ENCODE measurements around the gene ZNF619. TPM values are rescaled to one million over a fixed set of nuclear protein-coding genes. Genes with fewer than 3 reads are reported as not detected.

The ZNF619 gene
- total RNA-seq, 1 experiment from 2014 or later: 2.2 TPM

DNA sequence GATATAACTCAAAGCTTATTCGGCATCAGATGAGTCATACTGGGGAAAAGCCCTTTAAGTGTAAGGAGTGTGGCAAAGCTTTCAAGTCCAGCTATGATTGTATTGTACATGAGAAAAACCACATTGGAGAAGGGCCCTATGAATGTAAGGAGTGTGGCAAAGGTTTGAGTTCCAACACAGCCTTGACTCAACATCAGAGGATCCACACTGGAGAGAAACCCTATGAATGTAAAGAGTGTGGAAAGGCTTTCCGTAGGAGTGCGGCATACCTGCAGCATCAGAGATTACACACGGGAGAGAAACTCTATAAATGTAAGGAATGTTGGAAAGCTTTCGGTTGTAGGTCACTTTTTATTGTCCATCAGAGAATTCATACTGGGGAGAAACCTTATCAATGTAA is 55.3 kb downstream of the ZNF619 start:
- H3K4me3 ChIP-seq (ENCODE audit: insufficient read depth, low read depth, low read length): no peak overlapping the region
- peaks cover 21% of the 10 kb centered on the region for H3K36me3 ChIP-seq (replicated peaks; ENCODE audit: control insufficient read depth, insufficient read depth, low read length)
- H3K27me3 ChIP-seq (ENCODE audit: control insufficient read depth, insufficient read depth, low read length): no peaks in the 10 kb centered on the region
- DNase-seq: no peak

DNA sequence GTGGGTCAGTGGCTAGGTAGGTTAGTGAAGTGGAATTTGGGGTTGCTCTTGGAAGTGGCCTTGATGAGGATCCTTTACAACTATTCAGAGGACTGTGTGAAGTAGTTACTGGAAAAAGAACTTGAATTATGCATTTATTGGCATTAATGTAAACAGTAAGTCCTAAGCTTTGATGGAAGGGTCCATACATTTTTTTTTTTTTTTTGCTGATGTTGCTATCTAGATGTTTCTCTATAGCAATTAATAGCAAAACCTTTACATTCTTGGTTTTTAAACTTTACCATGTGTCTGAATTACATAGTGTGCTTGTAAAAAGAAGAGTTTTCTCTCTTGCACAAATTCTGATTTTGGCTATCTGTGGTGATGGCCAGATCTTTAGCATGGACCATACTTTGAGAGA is 57.4 kb downstream of the ZNF619 start:
- Histone ChIP-seq H3K4me3 (ENCODE audit: insufficient read depth, low read depth, low read length) (no peak overlapping the region), H3K27me3 (ENCODE audit: control insufficient read depth, insufficient read depth, low read length) (no peaks in the 10 kb centered on the region), H3K36me3 (replicated peaks; ENCODE audit: control insufficient read depth, insufficient read depth, low read length) (peaks cover 19% of the 10 kb centered on the region)
- no peak for DNase-seq

Other genes with a start within 250 kb of the ZNF619 start
- gene EIF1B, start 167.4 kb upstream of the ZNF619 start, total RNA-seq (2014; rRNA removed; shearing (Covaris generic)): 16.0 and 17.3 TPM in 2 replicates
- 0.30 TPM in 1 of 2 replicates, not detected in the other for gene ENTPD3, start 89.9 kb upstream of the ZNF619 start, total RNA-seq (2014; rRNA removed; shearing (Covaris generic))
- gene RPL14, start 19.8 kb upstream of the ZNF619 start, total RNA-seq (2014; rRNA removed; shearing (Covaris generic)): 348 and 451 TPM in 2 replicates
- 5.6 and 8.8 TPM in 2 replicates for gene ZNF620, start 28.9 kb downstream of the ZNF619 start, total RNA-seq (2014; rRNA removed; shearing (Covaris generic))
- 6.4 and 9.4 TPM in 2 replicates for gene ZNF621, start 47.8 kb downstream of the ZNF619 start, total RNA-seq (2014; rRNA removed; shearing (Covaris generic))

Measured in H7 (cell line).